HepG2 (cell line): ENCODE data around the gene USP20. TPM values are rescaled to one million over a fixed set of nuclear protein-coding genes. Genes with fewer than 3 reads are reported as not detected.

Experiments
- ATF1 ChIP-seq: IDR thresholded peaks from 2 replicates; pipeline ENCODE4 v1.6.1; 2016; ENCODE audit warnings: mild to moderate bottlenecking, control low read depth
- CHD2 ChIP-seq: IDR thresholded peaks from 2 replicates; pipeline ENCODE4 v1.6.1; 2011; ENCODE audit warnings: low read depth, low read length, improper control_type of control experiment
- FOXJ3 ChIP-seq: sonication (generic); formaldehyde crosslinking; IDR thresholded peaks from 2 replicates; pipeline ENCODE4 v1.4.0; 2020; ENCODE audit warnings: missing genetic modification reagents, mild to moderate bottlenecking, borderline replicate concordance
- HHEX ChIP-seq: IDR thresholded peaks from 2 replicates; pipeline ENCODE4 v1.6.1; 2016; ENCODE audit warnings: control low read depth
- HNF4A ChIP-seq: sonication (generic); formaldehyde crosslinking; IDR thresholded peaks from 2 replicates; pipeline ENCODE4 v1.4.0; 2020; ENCODE audit warnings: missing genetic modification reagents
- JUNB ChIP-seq: sonication (generic); formaldehyde crosslinking; IDR thresholded peaks from 2 replicates; pipeline ENCODE4 v1.8.0; 2022; ENCODE audit warnings: missing genetic modification reagents, mild to moderate bottlenecking, borderline replicate concordance
- NAIF1 ChIP-seq: sonication (generic); formaldehyde crosslinking; IDR thresholded peaks from 2 replicates; pipeline ENCODE4 v1.5.0; 2020; ENCODE audit warnings: mild to moderate bottlenecking, missing genetic modification reagents, borderline replicate concordance
- NBN ChIP-seq: fragments of 450-650 bp; conservative IDR thresholded peaks from 2 replicates; pipeline ENCODE4 v1.6.1; 2017
- NR2C2 ChIP-seq: sonication (generic); formaldehyde crosslinking; IDR thresholded peaks from 2 replicates; pipeline ENCODE4 v1.4.0; 2020; ENCODE audit warnings: missing genetic modification reagents, mild to moderate bottlenecking, moderate library complexity, borderline replicate concordance
- POGZ ChIP-seq: sonication (generic); formaldehyde crosslinking; IDR thresholded peaks from 2 replicates; pipeline ENCODE4 v1.4.0; 2020; ENCODE audit warnings: mild to moderate bottlenecking, missing genetic modification reagents
- POLR2AphosphoS2 ChIP-seq: IDR thresholded peaks from 2 replicates; pipeline ENCODE4 v1.6.1; 2011; ENCODE audit warnings: low read depth, low read length, improper control_type of control experiment
- SALL1 ChIP-seq: sonication (generic); formaldehyde crosslinking; IDR thresholded peaks from 2 replicates; pipeline ENCODE4 v1.8.0; 2022; ENCODE audit warnings: mild to moderate bottlenecking, missing genetic modification reagents
- SKI ChIP-seq: fragments of 450-650 bp; IDR thresholded peaks from one replicate; pipeline ENCODE4 v1.6.1; 2018; ENCODE audit warnings: mild to moderate bottlenecking; ENCODE audit not compliant: partially characterized antibody
- ZFP36L1 ChIP-seq: sonication (generic); formaldehyde crosslinking; IDR thresholded peaks from 2 replicates; pipeline ENCODE4 v1.8.0; 2022; ENCODE audit warnings: mild to moderate bottlenecking, missing genetic modification reagents, moderate library complexity
- ZFX ChIP-seq: sonication (generic); formaldehyde crosslinking; IDR thresholded peaks from 2 replicates; pipeline ENCODE4 v1.4.0; 2020; ENCODE audit warnings: mild to moderate bottlenecking, low read depth, missing genetic modification reagents, moderate library complexity
- ZNF24 ChIP-seq: fragments of 450-650 bp; IDR thresholded peaks from 2 replicates; pipeline ENCODE4 v1.6.1; 2017; ENCODE audit warnings: antibody characterized with exemption, mild to moderate bottlenecking
- ZNF354B ChIP-seq: sonication (generic); formaldehyde crosslinking; IDR thresholded peaks from 2 replicates; pipeline ENCODE4 v1.8.0; 2022; ENCODE audit warnings: mild to moderate bottlenecking, missing genetic modification reagents
- ZNF44 ChIP-seq: sonication (generic); formaldehyde crosslinking; IDR thresholded peaks from 2 replicates; pipeline ENCODE4 v1.5.1; 2020; ENCODE audit warnings: mild to moderate bottlenecking, missing genetic modification reagents
- ZNF460 ChIP-seq: sonication (generic); formaldehyde crosslinking; IDR thresholded peaks from 2 replicates; pipeline ENCODE4 v1.5.1; 2020; ENCODE audit warnings: missing genetic modification reagents, mild to moderate bottlenecking, borderline replicate concordance
- ZNF501 ChIP-seq: sonication (generic); formaldehyde crosslinking; IDR thresholded peaks from 2 replicates; pipeline ENCODE4 v1.5.1; 2020; ENCODE audit warnings: mild to moderate bottlenecking, moderate library complexity, missing genetic modification reagents
- ZNF557 ChIP-seq: sonication (generic); formaldehyde crosslinking; IDR thresholded peaks from 2 replicates; pipeline ENCODE4 v1.4.0; 2020; ENCODE audit warnings: missing genetic modification reagents
- ZNF563 ChIP-seq: sonication (generic); formaldehyde crosslinking; IDR thresholded peaks from 2 replicates; pipeline ENCODE4 v1.8.0; 2022; ENCODE audit warnings: mild to moderate bottlenecking, moderate library complexity, missing genetic modification reagents
- ZNF564 ChIP-seq: sonication (generic); formaldehyde crosslinking; IDR thresholded peaks from 2 replicates; pipeline ENCODE4 v1.8.1; 2023; ENCODE audit warnings: mild to moderate bottlenecking, missing genetic modification reagents
- ZNF605 ChIP-seq: sonication (generic); formaldehyde crosslinking; IDR thresholded peaks from 2 replicates; pipeline ENCODE4 v1.8.0; 2022; ENCODE audit warnings: mild to moderate bottlenecking, missing genetic modification reagents
- ZSCAN20 ChIP-seq: sonication (generic); formaldehyde crosslinking; IDR thresholded peaks from 2 replicates; pipeline ENCODE4 v1.4.0; 2020; ENCODE audit warnings: missing genetic modification reagents, mild to moderate bottlenecking, borderline replicate concordance
- ZSCAN22 ChIP-seq: sonication (generic); formaldehyde crosslinking; IDR thresholded peaks from 2 replicates; pipeline ENCODE4 v1.4.0; 2020; ENCODE audit warnings: mild to moderate bottlenecking, missing genetic modification reagents
- polyA plus RNA-seq, 8 experiments: library from polyadenylated mRNA; depleted of rRNA in 3 of 8; stranded (reverse) in 7 of 8; unstranded in 1 of 8; fragments of >200 nt; fragmentation: Illumina TruSeq in 4 of 8; extraction: Trizol in 4 of 8; gene quantifications; 2 replicates each; pipeline versions ENCODE4 v1.2.1 to v1.2.3, GENCODE V29; 2011 to 2016; ENCODE audit warnings: low read depth in 4 of 8, missing spikeins in 1 of 8, mixed read lengths in 1 of 8; ENCODE audit not compliant: insufficient read depth in 1 of 8
- total RNA-seq, 5 experiments: library from RNA; depleted of rRNA; stranded (reverse); fragments of >200 nt; fragmentation: Illumina TruSeq; extraction: Trizol; gene quantifications; 2 replicates each; pipeline ENCODE4 v1.2.3, GENCODE V29; 2016; ENCODE audit warnings: low read depth in 1 of 5
- TF ChIP-seq, protein P1 (sequence below): sonication (generic); formaldehyde crosslinking; IDR thresholded peaks from 2 replicates; pipeline ENCODE4 v1.4.0; 2020; ENCODE audit warnings: mild to moderate bottlenecking, missing genetic modification reagents
- TF ChIP-seq, protein P2 (sequence below): sonication (generic); formaldehyde crosslinking; IDR thresholded peaks from 2 replicates; pipeline ENCODE4 v1.4.0; 2020; ENCODE audit warnings: missing genetic modification reagents

The USP20 gene
- total and polyA plus RNA-seq, 2 of the 13 experiments (the other 11 are each of a cell fraction or from before 2014, with no cell fraction given) = 4.4 to 5.9 TPM

DNA sequence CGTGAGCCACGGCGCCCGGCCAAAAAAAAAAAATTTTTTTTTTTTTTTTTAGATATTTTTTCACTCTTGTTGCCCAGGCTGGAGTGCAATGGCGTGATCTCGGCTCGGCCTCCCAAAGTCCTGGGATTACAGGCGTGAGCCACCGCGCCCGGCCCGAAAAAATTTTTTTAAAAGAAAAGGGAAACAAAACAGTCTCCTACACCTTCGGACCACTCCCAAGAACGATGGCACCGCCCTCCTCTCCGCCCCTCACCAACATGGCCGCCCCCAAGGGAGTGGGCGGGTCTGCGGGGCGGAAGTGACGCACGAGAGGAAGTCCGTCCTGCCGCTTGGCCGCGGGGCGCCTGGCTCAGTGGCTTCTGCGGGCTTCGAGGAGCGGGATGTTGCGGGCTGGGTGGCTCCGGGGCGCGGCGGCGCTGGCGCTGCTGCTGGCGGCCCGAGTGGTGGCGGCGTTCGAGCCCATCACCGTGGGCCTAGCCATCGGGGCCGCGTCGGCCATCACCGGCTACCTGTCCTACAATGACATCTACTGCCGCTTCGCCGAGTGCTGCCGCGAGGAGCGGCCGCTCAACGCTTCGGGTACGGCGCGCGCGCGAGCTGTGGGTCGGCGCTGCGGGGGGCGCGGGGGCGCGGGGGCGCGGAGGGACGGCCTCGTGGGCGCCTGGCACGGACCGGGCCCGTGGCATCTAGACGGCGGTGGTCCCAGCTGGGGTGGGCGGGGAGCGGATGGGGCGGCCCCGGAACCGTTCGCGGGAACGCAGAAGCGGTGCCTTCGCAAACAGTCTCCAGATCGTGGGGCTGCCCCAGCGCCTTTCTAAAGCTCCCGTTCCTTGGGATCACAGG, 32.2 kb upstream of the USP20 start, which contains the start of gene TOR1B (continued):
- TF ChIP-seq, protein P1, sequence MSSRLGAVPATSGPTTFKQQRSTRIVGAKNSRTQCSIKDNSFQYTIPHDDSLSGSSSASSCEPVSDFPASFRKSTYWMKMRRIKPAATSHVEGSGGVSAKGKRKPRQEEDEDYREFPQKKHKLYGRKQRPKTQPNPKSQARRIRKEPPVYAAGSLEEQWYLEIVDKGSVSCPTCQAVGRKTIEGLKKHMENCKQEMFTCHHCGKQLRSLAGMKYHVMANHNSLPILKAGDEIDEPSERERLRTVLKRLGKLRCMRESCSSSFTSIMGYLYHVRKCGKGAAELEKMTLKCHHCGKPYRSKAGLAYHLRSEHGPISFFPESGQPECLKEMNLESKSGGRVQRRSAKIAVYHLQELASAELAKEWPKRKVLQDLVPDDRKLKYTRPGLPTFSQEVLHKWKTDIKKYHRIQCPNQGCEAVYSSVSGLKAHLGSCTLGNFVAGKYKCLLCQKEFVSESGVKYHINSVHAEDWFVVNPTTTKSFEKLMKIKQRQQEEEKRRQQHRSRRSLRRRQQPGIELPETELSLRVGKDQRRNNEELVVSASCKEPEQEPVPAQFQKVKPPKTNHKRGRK (CRISPR knock-in tag) = no peak
- no peak for TF ChIP-seq POGZ (CRISPR knock-in tag)
- peak; percentile 31 for TF ChIP-seq ZNF501 (CRISPR knock-in tag)
- TF ChIP-seq NR2C2 (CRISPR knock-in tag) = peak; percentile 62; the same call in 1 of the 2 replicates
- TF ChIP-seq HHEX (CRISPR knock-in tag) = no peak
- peak; percentile 51; the same call in 1 of the 2 replicates for TF ChIP-seq ATF1 (CRISPR knock-in tag)
- TF ChIP-seq POLR2AphosphoS2 = no peak
- TF ChIP-seq ZNF44 (CRISPR knock-in tag) = no peak
- TF ChIP-seq ZNF24 = no peak
- TF ChIP-seq ZNF557 (CRISPR knock-in tag) = no peak
- TF ChIP-seq, protein P2, sequence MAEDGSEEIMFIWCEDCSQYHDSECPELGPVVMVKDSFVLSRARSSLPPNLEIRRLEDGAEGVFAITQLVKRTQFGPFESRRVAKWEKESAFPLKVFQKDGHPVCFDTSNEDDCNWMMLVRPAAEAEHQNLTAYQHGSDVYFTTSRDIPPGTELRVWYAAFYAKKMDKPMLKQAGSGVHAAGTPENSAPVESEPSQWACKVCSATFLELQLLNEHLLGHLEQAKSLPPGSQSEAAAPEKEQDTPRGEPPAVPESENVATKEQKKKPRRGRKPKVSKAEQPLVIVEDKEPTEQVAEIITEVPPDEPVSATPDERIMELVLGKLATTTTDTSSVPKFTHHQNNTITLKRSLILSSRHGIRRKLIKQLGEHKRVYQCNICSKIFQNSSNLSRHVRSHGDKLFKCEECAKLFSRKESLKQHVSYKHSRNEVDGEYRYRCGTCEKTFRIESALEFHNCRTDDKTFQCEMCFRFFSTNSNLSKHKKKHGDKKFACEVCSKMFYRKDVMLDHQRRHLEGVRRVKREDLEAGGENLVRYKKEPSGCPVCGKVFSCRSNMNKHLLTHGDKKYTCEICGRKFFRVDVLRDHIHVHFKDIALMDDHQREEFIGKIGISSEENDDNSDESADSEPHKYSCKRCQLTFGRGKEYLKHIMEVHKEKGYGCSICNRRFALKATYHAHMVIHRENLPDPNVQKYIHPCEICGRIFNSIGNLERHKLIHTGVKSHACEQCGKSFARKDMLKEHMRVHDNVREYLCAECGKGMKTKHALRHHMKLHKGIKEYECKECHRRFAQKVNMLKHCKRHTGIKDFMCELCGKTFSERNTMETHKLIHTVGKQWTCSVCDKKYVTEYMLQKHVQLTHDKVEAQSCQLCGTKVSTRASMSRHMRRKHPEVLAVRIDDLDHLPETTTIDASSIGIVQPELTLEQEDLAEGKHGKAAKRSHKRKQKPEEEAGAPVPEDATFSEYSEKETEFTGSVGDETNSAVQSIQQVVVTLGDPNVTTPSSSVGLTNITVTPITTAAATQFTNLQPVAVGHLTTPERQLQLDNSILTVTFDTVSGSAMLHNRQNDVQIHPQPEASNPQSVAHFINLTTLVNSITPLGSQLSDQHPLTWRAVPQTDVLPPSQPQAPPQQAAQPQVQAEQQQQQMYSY (CRISPR knock-in tag) = no peak
- no peak for TF ChIP-seq HNF4A (CRISPR knock-in tag)
- TF ChIP-seq ZFP36L1 (CRISPR knock-in tag) = no peak
- TF ChIP-seq ZNF354B (CRISPR knock-in tag) = no peak
- TF ChIP-seq SALL1 (CRISPR knock-in tag) = peak; percentile 84
- TF ChIP-seq SKI = no peak
- peak; percentile 88 for TF ChIP-seq ZFX
- TF ChIP-seq ZNF564 (CRISPR knock-in tag) = no peak
- TF ChIP-seq CHD2 = no peak
- peak; percentile 77; the same call in 1 of the 2 replicates for TF ChIP-seq ZNF563
- no peak for TF ChIP-seq NBN
- TF ChIP-seq NAIF1 = no peak
- TF ChIP-seq ZSCAN22 (CRISPR knock-in tag) = no peak
- TF ChIP-seq ZSCAN20 (CRISPR knock-in tag) = no peak
- TF ChIP-seq ZNF605 (CRISPR knock-in tag) = no peak
- TF ChIP-seq JUNB = no peak
- TF ChIP-seq ZNF460 (CRISPR knock-in tag) = peak; percentile 50; the same call in 1 of the 2 replicates
- TF ChIP-seq FOXJ3 (CRISPR knock-in tag) = no peak
